ENCODE data around the gene EAPP.

DNA sequence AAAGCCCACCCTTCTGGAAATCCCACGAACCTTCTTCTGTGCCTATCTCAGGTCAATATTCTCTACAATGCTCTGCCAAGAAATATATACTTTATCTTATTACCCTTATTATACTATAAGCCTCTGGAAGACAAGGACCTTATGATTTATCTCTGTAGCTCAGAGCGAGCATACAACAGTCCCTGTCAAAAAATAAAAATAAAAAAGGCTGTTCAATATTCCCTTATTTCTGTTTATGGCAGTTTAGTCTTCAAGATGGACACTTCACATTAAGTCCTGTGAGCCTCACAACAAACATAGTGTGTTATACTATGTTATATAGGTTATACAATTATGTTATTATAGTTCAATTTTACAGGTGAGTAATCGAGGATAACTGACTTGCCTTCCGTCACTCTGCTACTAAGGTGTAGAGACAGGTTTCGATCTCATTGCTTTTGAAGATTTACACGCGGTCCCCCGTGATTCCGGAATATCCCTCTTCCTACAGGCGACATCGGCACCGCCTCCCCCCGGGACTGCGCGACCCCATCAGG, 562 bp downstream of the EAPP start:
- TF ChIP-seq, protein P1, sequence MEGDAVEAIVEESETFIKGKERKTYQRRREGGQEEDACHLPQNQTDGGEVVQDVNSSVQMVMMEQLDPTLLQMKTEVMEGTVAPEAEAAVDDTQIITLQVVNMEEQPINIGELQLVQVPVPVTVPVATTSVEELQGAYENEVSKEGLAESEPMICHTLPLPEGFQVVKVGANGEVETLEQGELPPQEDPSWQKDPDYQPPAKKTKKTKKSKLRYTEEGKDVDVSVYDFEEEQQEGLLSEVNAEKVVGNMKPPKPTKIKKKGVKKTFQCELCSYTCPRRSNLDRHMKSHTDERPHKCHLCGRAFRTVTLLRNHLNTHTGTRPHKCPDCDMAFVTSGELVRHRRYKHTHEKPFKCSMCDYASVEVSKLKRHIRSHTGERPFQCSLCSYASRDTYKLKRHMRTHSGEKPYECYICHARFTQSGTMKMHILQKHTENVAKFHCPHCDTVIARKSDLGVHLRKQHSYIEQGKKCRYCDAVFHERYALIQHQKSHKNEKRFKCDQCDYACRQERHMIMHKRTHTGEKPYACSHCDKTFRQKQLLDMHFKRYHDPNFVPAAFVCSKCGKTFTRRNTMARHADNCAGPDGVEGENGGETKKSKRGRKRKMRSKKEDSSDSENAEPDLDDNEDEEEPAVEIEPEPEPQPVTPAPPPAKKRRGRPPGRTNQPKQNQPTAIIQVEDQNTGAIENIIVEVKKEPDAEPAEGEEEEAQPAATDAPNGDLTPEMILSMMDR (IDR thresholded peaks at IDR 0.05): no peak
- no peak for TF ChIP-seq POLR2AphosphoS5 (IDR thresholded peaks at IDR 0.05)

Data from transverse colon (tissue), 4 donors.